A673 (cell line): ENCODE results near the gene SDS. TPM values are rescaled to one million over a fixed set of nuclear protein-coding genes. Genes with fewer than 3 reads are reported as not detected.

ENCODE experiments used
- BruUV-seq: library from RNA; stranded (reverse); fragments of 400-500 nt; replicated peaks from 2 replicates; lab custom pipeline; 2021; lab: Mats Ljungman, UMichigan
- CTCF ChIA-PET: fragments of 300-600 bp; sonication (Branson Sonifier 250); formaldehyde crosslinking; loops from one replicate; lab custom pipeline; 2022; ENCODE audit warnings: antibody characterized with exemption; lab: Charles Lee
- POLR2A ChIA-PET: fragments of 300-600 bp; sonication (Branson Sonifier 250); formaldehyde crosslinking; loops from one replicate; lab custom pipeline; 2022; ENCODE audit warnings: antibody characterized with exemption; ENCODE audit not compliant: low non-redundant PET; lab: Charles Lee
- DNase-seq: peaks from one replicate; pipeline ENCODE4 v3.0.0-alpha.2; 2015; ENCODE audit warnings: low spot score
- H3K27ac ChIP-seq: fragments of 200-600 bp; sonication (generic); 2 replicates; pipeline ENCODE4 v1.5.1; 2016; ENCODE audit warnings: mixed run types, low read depth, mild to moderate bottlenecking, mixed read lengths, antibody characterized with exemption, low read length; ENCODE audit not compliant: poor library complexity, severe bottlenecking
- H3K27me3 ChIP-seq: fragments of 200-600 bp; sonication (generic); replicated peaks from 2 replicates; pipeline ENCODE4 v1.6.1; 2017; ENCODE audit warnings: mixed run types, low read depth, mild to moderate bottlenecking, mixed read lengths, antibody characterized with exemption, low read length; ENCODE audit not compliant: insufficient read depth, poor library complexity
- H3K36me3 ChIP-seq: fragments of 200-600 bp; sonication (generic); 2 replicates; pipeline ENCODE4 v1.6.1; 2016; ENCODE audit warnings: mixed run types, mild to moderate bottlenecking, mixed read lengths, antibody characterized with exemption, low read length; ENCODE audit not compliant: insufficient read depth, poor library complexity, severe bottlenecking
- H3K4me1 ChIP-seq: fragments of 200-600 bp; sonication (generic); 2 replicates; pipeline ENCODE4 v1.6.1; 2017; ENCODE audit warnings: mixed run types, mild to moderate bottlenecking, mixed read lengths, antibody characterized with exemption, low read length; ENCODE audit not compliant: insufficient read depth, poor library complexity, severe bottlenecking
- H3K4me3 ChIP-seq: fragments of 200-600 bp; sonication (generic); 2 replicates; pipeline ENCODE4 v1.5.1; 2016; ENCODE audit warnings: low read depth, mixed run types, mild to moderate bottlenecking, mixed read lengths, low read length; ENCODE audit not compliant: poor library complexity, severe bottlenecking
- H3K9me3 ChIP-seq: fragments of 200-600 bp; sonication (generic); 2 replicates; pipeline ENCODE4 v1.6.1; 2016; ENCODE audit warnings: mixed run types, low read depth, mild to moderate bottlenecking, mixed read lengths, antibody characterized with exemption, low read length; ENCODE audit not compliant: poor library complexity, severe bottlenecking
- EZH2 ChIP-seq: fragments of 200-600 bp; sonication (generic); IDR thresholded peaks from 2 replicates; pipeline ENCODE4 v1.6.1; 2017; ENCODE audit warnings: borderline replicate concordance, low read depth, mild to moderate bottlenecking, mixed read lengths, antibody characterized with exemption, low read length; ENCODE audit not compliant: poor library complexity, severe bottlenecking
- intact Hi-C: fragments of 100-400 bp; cut with micrococcal nuclease; formaldehyde crosslinking; loops from one replicate; pipeline ENCODE4 v1.10.0; 2022; ENCODE audit not compliant: unreplicated experiment
- total RNA-seq: library from RNA; stranded (reverse); gene quantifications from 2 replicates; pipeline ENCODE4 v1.2.3, GENCODE V29; 2021
- TF ChIP-seq, protein P1 (sequence below): fragments of 300-800, 200-600 bp; sonication (generic); conservative IDR thresholded peaks from 2 replicates; pipeline ENCODE4 v1.5.1; 2017; ENCODE audit warnings: low read depth, mild to moderate bottlenecking, antibody characterized with exemption, low read length, moderate library complexity, mixed read lengths

Gene SDS
- total RNA-seq, 1 experiment from 2014 or later: not detected

GRCh38 chr12:113445544-113446171 is 42.0 kb upstream of the SDS start:
- CTCF ChIA-PET: interaction anchor here (2.1 kb wide), 1 partner anchor 20 kb away, joined by 6 read pairs; no protein-coding TSS in a partner anchor
- intact Hi-C loops: no loop called here
- no TSS peak for BruUV-seq
- Histone ChIP-seq H3K4me3 (no peak overlapping the region), H3K27ac (no peak overlapping the region), H3K9me3 (no peaks in the 10 kb centered on the region), H3K27me3 (peaks cover 16% of the 10 kb centered on the region), H3K36me3 (no peaks in the 10 kb centered on the region), H3K4me1 (no peaks in the 10 kb centered on the region)
- TF ChIP-seq, protein P1, sequence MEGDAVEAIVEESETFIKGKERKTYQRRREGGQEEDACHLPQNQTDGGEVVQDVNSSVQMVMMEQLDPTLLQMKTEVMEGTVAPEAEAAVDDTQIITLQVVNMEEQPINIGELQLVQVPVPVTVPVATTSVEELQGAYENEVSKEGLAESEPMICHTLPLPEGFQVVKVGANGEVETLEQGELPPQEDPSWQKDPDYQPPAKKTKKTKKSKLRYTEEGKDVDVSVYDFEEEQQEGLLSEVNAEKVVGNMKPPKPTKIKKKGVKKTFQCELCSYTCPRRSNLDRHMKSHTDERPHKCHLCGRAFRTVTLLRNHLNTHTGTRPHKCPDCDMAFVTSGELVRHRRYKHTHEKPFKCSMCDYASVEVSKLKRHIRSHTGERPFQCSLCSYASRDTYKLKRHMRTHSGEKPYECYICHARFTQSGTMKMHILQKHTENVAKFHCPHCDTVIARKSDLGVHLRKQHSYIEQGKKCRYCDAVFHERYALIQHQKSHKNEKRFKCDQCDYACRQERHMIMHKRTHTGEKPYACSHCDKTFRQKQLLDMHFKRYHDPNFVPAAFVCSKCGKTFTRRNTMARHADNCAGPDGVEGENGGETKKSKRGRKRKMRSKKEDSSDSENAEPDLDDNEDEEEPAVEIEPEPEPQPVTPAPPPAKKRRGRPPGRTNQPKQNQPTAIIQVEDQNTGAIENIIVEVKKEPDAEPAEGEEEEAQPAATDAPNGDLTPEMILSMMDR: no peak
- TF ChIP-seq EZH2: no peak
- POLR2A ChIA-PET: no interaction called here
- DNase-seq: peak; percentile 35

DNA sequence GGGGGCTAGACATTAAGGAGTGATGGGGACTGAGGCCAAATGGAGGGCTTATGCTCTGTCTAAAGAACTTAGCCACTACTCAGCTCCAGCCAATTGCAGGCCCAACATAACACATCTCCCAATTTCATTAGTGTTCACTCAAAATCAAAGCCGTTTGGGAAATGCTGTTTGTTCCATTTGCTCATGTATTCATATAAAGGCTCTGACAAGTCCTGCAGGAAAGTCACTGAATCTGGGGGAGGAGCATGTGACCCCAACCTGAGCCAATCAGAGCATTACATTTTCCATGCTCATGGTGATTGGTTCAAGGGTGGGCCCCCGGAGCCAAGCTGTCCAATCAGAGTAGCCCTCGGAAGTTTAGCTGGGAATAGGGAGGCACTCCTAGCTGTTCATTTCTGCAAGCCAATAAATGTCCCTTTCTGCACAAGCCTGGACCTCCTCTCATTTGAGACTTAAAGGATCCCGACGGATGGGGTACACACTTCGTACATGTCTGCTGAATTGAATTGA is 39.4 kb upstream of the SDS start:
- DNase-seq: no peak
- no peak overlapping the region for H3K27ac ChIP-seq
- no TSS peak for BruUV-seq
- H3K9me3 ChIP-seq: no peaks in the 10 kb centered on the region
- intact Hi-C loops: no loop called here
- ChIA-PET CTCF (no interaction called here), POLR2A (no interaction called here)
- peaks cover 6% of the 10 kb centered on the region for H3K27me3 ChIP-seq
- no peaks in the 10 kb centered on the region for H3K36me3 ChIP-seq
- TF ChIP-seq, protein P1: no peak
- TF ChIP-seq EZH2: no peak
- H3K4me3 ChIP-seq: no peak overlapping the region
- H3K4me1 ChIP-seq: no peaks in the 10 kb centered on the region

DNA sequence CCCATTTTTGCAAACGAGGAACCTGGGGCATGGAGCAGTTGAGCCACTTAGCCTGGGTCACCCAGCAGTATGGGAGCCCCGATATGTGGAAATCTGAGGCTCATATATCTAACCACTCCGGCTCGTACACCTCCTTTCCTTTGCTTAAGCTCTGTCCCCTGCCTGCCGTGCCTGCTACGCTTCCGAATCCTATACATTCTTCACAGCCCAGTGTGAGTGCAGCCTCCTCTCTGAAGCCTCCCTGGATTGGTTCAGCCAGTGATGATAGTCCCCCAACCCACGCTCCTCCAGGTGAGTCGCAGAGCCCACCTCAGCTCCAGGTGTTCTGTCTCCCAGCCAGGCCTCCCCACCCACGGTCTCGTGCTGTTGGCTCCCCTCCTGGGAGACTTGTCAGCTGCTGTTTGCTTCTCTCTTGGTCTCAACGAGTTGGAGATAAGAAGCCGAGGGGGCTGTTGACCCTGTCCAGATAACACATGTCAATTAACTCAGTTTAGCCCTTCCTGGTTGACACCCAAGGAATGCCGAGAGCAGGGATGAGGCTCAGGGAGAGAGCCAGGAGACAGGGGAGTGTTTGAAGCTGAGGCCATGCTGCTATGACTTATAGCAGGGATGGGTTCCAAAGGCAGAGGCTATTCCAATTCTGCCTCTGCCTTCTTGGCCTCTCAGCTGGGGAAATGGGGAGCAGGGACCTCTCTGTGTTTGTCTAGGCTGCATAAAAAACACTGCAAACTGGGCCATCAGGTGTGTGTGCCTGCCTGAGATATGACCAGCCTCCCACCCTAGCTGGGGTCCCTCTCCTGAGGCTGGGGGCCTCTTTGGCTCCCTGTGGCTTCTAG is 37.5 kb upstream of the SDS start:
- ChIA-PET POLR2A (no interaction called here), CTCF (interaction anchor here (0.6 kb wide), 1 partner anchor 244 kb away, joined by 4 read pairs; no protein-coding TSS in a partner anchor)
- Histone ChIP-seq H3K4me3 (no peak overlapping the region), H3K4me1 (no peaks in the 10 kb centered on the region), H3K9me3 (no peaks in the 10 kb centered on the region), H3K27ac (no peak overlapping the region), H3K36me3 (no peaks in the 10 kb centered on the region), H3K27me3 (peaks cover 4% of the 10 kb centered on the region)
- TF ChIP-seq, protein P1: no peak
- no peak for TF ChIP-seq EZH2
- intact Hi-C loops: no loop called here
- no TSS peak for BruUV-seq
- no peak for DNase-seq
